IPS-11a (cell line): Measurements from ENCODE around the gene ODF4.
"Not testable (repeated sequence)": the region's sequence is repeated elsewhere in the genome, so short reads cannot be mapped to it uniquely, and the experiment has no call there.

Experiments
- H3K4me3 ChIP-seq: one replicate; pipeline ENCODE4 v1.5.1; 2013; ENCODE audit warnings: low read depth, low read length, control low read depth

The ODF4 gene

GRCh38 chr17:8324923-8325322 is 14.7 kb upstream of the ODF4 start:
- H3K4me3 ChIP-seq = no peak overlapping the region

GRCh38 chr17:8326511-8327302 is 12.9 kb upstream of the ODF4 start:
- H3K4me3 ChIP-seq = peak overlapping the region; percentile 51

DNA sequence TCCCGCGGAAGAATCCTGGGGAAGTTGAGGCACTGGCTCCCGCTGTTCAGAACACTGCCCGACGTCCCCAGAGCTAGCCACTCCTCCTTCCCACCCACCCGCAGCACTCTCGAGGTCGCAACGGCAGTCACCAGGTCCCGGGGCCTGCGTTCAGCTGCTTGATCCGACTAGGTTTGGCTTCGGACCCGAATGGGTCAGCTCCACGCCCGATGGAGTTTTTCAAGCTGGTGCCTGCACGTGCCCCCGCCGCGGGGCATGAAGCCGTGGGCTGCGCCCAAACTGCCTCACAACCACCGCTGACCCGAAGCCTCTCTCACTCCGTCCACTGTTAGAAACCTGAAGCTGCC is 12.4 kb upstream of the ODF4 start:
- peak overlapping the region; percentile 51 for H3K4me3 ChIP-seq

- H3K4me3 ChIP-seq = no peak overlapping the region
Observed at GRCh38 chr17:8332128-8332527, 7.5 kb upstream of the ODF4 start.

- H3K4me3 ChIP-seq = no peak overlapping the region
Observed at GRCh38 chr17:8332688-8333087, 7.0 kb upstream of the ODF4 start.

DNA sequence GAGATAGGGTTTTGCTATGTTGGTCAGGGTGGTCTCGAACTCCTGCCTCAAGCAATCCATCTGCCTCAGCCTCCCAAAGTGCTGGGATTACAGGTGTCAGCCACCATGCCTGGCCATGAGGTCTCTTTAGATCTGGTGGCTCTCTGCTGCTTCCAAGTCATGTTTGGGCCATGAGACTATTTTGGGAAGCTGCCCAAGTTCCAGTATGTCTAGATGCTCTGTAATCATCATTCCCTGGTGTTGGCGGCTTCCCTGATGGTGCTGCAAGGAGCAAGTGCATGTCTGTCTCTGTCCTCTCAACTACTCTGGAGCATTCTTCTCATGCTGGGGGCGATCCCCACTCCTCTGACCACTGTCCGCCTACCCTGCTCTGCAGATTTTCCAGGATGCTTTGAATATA is 6.4 kb upstream of the ODF4 start:
- H3K4me3 ChIP-seq = no peak overlapping the region

DNA sequence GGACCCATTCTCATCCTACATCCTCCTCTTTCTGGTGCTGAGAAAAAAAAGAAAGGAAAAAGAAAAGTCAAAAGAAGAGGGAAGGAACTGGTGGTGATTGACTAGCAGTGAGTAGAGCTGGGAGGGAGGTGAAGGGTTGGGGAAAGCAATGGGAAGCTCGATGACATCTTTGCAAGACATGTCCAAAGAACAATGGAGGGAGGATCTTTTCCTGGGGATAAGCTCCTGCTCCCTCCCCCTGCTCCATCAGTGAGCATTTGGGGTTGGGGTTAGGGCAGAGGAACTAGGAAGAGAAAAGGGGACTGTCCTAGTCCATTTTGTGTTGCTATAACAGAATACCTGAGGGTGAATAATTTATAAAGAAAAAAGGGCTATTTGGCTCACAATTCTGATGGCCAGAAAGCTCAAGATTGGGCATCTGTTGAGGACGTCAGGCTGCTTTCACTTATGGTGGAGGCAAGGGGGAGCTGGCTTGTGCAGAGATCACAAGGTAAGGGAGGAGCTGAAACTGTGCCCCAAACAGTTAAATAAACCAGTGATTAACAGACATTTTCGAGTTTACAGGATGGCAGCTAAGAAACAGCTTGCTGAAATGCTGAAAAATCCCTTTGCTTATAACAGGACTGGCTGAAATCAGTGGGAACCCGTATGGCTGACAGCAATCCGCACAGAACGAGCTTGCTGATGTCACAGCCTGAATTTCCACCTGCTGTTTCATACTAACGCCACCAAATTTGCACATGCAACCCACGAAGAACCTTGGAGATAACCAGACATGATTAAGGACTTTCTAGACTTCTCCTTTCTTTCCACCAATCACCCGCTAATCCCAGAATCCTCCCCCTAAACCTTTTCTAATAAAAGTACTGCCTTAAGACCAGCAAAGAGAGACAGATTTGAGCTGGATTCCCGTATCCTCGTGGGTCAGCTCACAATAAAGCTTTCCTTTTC is 1.6 kb upstream of the ODF4 start:
- H3K4me3 ChIP-seq = no peak overlapping the region

DNA sequence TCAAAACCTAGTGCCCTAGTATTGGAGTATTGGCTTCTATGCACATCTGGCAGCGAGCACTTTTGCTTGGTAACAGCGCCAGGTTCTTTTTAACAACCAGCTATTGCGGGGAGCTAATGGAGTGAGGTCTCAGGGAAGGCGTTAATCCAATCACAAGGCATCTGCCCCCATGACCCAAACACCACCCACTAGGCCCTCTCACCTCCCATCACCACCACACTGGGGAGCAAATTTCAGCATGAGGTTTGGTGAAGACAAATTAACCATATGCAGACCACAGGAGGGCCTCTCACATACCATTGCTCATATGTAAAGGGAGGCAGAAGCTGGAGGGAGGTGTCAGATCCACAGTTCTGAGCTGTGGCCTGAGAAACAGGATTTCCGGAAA is 893 bp upstream of the ODF4 start:
- H3K4me3 ChIP-seq = no peak overlapping the region

DNA sequence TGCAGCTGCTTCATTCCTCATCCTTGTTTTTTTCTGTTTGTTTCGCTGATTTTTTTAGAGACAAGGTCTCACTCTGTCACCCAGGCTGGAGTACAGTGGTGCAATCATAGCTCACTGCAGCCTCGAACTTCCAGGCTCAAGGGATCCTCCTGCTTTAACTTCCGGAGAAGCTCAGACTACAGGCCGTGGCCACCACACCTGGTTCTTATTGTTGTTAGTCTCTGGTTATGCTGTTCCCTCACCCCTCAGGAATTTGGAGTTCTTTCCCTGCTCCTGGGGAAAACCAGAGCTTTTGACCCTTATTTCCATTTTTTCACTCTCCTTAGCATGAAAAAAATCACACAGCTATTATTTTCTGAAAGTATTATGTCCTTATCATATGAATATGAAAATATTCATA is 1.8 kb downstream of the ODF4 start:
- no peak overlapping the region for H3K4me3 ChIP-seq

DNA sequence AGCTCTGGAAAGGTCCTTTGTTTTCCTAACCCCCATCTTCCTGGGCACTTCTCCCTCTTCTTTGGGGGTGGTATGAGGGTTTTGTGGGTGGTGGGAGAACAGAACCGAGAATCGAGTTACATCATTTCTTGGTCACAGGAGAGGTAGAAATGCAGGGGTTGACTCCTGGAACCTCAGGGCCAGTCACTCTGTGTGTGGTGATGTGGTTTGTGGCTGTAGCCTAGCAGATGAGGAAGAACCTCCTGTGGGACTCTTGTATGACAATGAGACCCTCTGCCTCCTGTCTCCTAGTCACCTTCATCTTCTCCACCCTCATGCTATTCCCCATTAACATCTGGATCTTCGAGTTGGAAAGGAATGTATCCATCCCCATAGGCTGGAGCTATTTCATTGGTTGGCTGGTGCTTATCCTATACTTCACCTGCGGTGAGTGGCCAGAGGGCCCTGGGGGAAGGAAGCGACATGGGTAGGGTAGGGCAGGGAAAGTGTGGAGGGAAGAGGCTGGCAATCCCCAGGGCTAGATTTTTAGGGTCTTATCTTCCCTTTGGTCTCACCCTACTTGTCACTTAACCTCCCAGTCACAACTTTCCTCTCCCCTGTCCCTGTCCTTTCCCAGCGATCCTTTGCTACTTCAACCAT is 5.5 kb downstream of the ODF4 start:
- no peak overlapping the region for H3K4me3 ChIP-seq

GRCh38 chr17:8345951-8346665 is 6.5 kb downstream of the ODF4 start:
- no peak overlapping the region for H3K4me3 ChIP-seq

- not testable (repeated sequence) for H3K4me3 ChIP-seq
Observed at GRCh38 chr17:8347001-8347400, 7.4 kb downstream of the ODF4 start.

DNA sequence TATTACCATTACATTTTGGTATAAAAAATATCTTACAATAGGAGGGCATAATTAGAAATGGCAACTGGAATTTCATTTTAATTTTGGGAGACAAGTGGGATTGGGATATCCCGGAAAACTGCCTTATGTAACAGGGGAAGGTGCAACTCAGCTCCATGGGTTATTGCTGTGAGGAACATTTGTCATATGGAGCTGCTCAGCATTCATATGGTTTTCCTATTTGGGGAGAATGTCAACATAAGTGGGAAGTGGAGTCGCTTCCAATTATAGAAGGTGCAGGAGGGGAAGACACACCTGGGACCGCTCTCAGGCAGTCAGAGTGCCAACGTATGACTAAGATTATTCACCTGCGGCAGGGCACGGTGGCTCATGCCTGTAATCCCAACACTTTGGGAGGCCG is 10.7 kb downstream of the ODF4 start:
- H3K4me3 ChIP-seq = no peak overlapping the region

GRCh38 chr17:8353736-8354135 is 14.1 kb downstream of the ODF4 start:
- no peak overlapping the region for H3K4me3 ChIP-seq

GRCh38 chr17:8354236-8354635 is 14.6 kb downstream of the ODF4 start:
- no peak overlapping the region for H3K4me3 ChIP-seq

- no peak overlapping the region for H3K4me3 ChIP-seq
Observed at GRCh38 chr17:8357910-8358309, 18.3 kb downstream of the ODF4 start.

GRCh38 chr17:8359769-8360168 is 20.1 kb downstream of the ODF4 start:
- no peak overlapping the region for H3K4me3 ChIP-seq

DNA sequence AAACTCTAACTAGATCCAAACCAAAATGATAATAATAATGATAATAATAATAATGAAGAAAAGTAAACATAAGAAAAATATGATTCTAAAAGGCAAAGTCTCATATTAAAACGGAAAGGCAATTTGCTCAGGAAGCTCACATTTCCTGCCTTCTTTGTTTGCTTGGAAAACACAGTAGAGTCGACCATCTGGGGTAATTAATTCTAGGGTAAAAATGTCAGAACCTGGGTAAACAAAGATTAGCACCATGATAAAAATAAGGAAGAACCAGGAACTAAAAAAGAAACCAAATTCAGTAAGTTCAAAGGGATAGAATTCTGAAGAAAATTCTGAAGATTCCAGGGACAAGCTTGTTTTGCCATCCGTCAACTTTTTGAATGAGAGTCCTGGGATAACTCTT is 20.6 kb downstream of the ODF4 start:
- no peak overlapping the region for H3K4me3 ChIP-seq

GRCh38 chr17:8360751-8361150 is 21.1 kb downstream of the ODF4 start:
- H3K4me3 ChIP-seq = no peak overlapping the region

GRCh38 chr17:8362651-8363332 is 23.2 kb downstream of the ODF4 start:
- H3K4me3 ChIP-seq = no peak overlapping the region

GRCh38 chr17:8365143-8365542 is 25.5 kb downstream of the ODF4 start:
- H3K4me3 ChIP-seq = no peak overlapping the region
